Stomach (tissue), 9 donors: ENCODE measurements around the gene DLX2. TPM values are rescaled to one million over a fixed set of nuclear protein-coding genes. Genes with fewer than 3 reads are reported as not detected.

Source experiments
- DNase-seq, 2 donors: peaks; one replicate each; pipeline versions ENCODE4 v3.0.0 to v3.0.0-alpha.2; 2013 to 2019
- H3K27ac ChIP-seq, 5 donors: fragments of 200-600 bp in 4 of 5; sonication (generic) in 4 of 5; one replicate each; pipeline ENCODE4 v1.5.1; 2013 to 2019; ENCODE audit warnings: mild to moderate bottlenecking in 1 of 5, moderate library complexity in 1 of 5
- H3K27me3 ChIP-seq, 3 donors: fragments of 200-600 bp; sonication (generic); one replicate each; pipeline ENCODE4 v1.5.1; 2017 to 2019; ENCODE audit warnings: mixed run types in 1 of 3
- H3K36me3 ChIP-seq, 4 donors: fragments of 200-600 bp; sonication (generic); 1 replicate in 3 of 4; 2 replicates in 1 of 4; pipeline ENCODE4 v1.5.1; 2016 to 2019
- H3K4me1 ChIP-seq, 4 donors: fragments of 200-600 bp; sonication (generic); one replicate each; pipeline ENCODE4 v1.5.1; 2016 to 2019
- H3K4me3 ChIP-seq, 4 donors: fragments of 200-600 bp; sonication (generic) in 3 of 4; one replicate each; pipeline ENCODE4 v1.5.1; 2016 to 2019; ENCODE audit warnings: mild to moderate bottlenecking in 1 of 4
- H3K9me3 ChIP-seq, 4 donors: fragments of 200-600 bp; sonication (generic); one replicate each; pipeline ENCODE4 v1.5.1; 2016 to 2019
- EP300 ChIP-seq: sonication (generic); formaldehyde crosslinking; IDR thresholded peaks from one replicate; pipeline ENCODE4 v1.6.1; 2017; ENCODE audit warnings: antibody characterized with exemption
- POLR2A ChIP-seq, 4 donors: fragments of 450-650 bp; IDR thresholded peaks; one replicate each; pipeline ENCODE4 v1.6.1; 2016; ENCODE audit warnings: antibody characterized with exemption in 4 of 4, control low read depth in 2 of 4, mild to moderate bottlenecking in 1 of 4, moderate library complexity in 1 of 4
- POLR2AphosphoS5 ChIP-seq, 3 donors: sonication (generic); formaldehyde crosslinking; IDR thresholded peaks; one replicate each; pipeline ENCODE4 v1.6.1; 2016; ENCODE audit warnings: antibody characterized with exemption in 3 of 3
- WGBS, 5 donors: extraction: QIAGEN DNeasy Blood & Tissue Kit in 3 of 5; methylation state at CpG; one replicate each; pipeline versions ENCODE4 v1.1.5 to v1.1.7; 2013 to 2018; 5-methylcytosine and 5-hydroxymethylcytosine counted together
- intact Hi-C: fragments of 100-400 bp; cut with DNase I; formaldehyde crosslinking; loops from one replicate; pipeline ENCODE4 v1.15.1; 2023; ENCODE audit warnings: low total_unique reads
- polyA plus RNA-seq, 3 donors: library from polyadenylated mRNA; stranded (reverse); fragments of 200-250 nt; gene quantifications; one replicate each; pipeline ENCODE4 v1.2.3, GENCODE V29; 2013
- total RNA-seq, 5 donors: library from RNA; depleted of rRNA; stranded (reverse); fragments of >200 nt; gene quantifications; one replicate each; pipeline versions ENCODE4 v1.1.0 to v1.2.3, GENCODE V29; 2014 to 2016
- TF ChIP-seq, protein P1 (sequence below), 7 experiments: fragments of 450-650 bp in 4 of 7; fragments of 200-600 bp in 3 of 7; sonication (generic) in 3 of 7; IDR thresholded peaks; one replicate each; pipeline ENCODE4 v1.5.1; 2016 to 2019; ENCODE audit warnings: antibody characterized with exemption in 7 of 7, control low read depth in 2 of 7, mild to moderate bottlenecking in 1 of 7
- donor health status: healthy with polysubstance abuse.
- donor health status: Bipolar disorder and iron deficiency.
- donor health status: healthy.

DLX2 gene
- total and polyA plus RNA-seq, 8 donors, result 0.03 TPM; not detected in 7

DNA sequence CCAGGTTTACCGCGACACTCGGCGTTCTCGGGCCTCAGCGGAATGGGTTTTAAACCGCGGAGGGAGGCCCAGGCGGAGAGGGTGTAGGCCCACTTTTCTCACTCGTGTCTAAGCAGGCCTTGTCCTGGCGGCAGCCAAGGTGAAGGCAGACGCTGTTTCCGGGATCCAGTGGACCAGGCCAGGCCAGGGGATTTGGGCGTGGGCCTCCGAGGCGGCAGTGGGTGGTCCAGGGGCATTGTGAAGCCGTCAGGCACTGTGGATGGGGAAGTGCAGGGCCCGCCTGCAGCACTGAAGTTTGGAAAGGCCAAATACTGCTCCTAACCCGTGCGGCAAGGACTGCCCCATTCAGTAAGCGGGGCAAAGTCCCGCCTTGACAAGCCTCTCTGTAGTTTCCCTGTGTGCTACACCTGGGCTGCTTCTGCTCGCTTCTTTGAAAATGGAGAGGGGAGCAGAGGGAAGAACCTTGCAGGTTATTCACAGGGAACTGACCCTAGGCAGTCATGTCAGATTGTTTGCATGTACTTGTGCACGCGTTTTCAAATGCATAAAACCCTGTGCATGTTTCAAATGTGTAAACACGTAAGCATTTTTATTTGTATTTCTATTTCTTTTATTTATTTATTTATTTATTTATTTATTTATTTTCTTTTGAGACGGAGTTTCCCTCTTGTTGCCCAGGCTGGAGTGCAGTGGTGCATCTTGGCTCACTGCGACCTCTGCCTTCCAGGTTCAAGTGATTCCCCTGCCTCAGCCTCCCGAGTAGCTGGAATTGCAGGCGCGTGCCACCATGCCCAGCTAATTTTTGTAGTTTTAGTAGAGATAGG lies 7.5 kb upstream of the DLX2 start:
- Histone ChIP-seq H3K4me1 (peaks cover 12 to 26% (median 20%) of the 10 kb centered on the region in 4 donors), H3K4me3 (no peak overlapping the region), H3K36me3 (no peaks in the 10 kb centered on the region), H3K27ac (no peak overlapping the region), H3K9me3 (no peaks in the 10 kb centered on the region), H3K27me3 (peaks cover 17 to 73% (median 47%) of the 10 kb centered on the region in 3 donors)
- peak in 1 of 2 donors; percentile 30 for DNase-seq
- WGBS, 5 donors, result 50 to 68% (median 62%) methylated on average over 30 to 31 of the region's 31 CpGs
- intact Hi-C loops, result loop anchor here (10.0 kb wide), 2 partner anchors 295 to 405 kb away; no protein-coding TSS in a partner anchor
- no peak for TF ChIP-seq POLR2AphosphoS5 (IDR thresholded peaks at IDR 0.05)
- TF ChIP-seq, protein P1, sequence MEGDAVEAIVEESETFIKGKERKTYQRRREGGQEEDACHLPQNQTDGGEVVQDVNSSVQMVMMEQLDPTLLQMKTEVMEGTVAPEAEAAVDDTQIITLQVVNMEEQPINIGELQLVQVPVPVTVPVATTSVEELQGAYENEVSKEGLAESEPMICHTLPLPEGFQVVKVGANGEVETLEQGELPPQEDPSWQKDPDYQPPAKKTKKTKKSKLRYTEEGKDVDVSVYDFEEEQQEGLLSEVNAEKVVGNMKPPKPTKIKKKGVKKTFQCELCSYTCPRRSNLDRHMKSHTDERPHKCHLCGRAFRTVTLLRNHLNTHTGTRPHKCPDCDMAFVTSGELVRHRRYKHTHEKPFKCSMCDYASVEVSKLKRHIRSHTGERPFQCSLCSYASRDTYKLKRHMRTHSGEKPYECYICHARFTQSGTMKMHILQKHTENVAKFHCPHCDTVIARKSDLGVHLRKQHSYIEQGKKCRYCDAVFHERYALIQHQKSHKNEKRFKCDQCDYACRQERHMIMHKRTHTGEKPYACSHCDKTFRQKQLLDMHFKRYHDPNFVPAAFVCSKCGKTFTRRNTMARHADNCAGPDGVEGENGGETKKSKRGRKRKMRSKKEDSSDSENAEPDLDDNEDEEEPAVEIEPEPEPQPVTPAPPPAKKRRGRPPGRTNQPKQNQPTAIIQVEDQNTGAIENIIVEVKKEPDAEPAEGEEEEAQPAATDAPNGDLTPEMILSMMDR (IDR thresholded peaks at IDR 0.05), result no peak
- TF ChIP-seq EP300, result no peak
- no peak for TF ChIP-seq POLR2A (IDR thresholded peaks at IDR 0.05)

DNA sequence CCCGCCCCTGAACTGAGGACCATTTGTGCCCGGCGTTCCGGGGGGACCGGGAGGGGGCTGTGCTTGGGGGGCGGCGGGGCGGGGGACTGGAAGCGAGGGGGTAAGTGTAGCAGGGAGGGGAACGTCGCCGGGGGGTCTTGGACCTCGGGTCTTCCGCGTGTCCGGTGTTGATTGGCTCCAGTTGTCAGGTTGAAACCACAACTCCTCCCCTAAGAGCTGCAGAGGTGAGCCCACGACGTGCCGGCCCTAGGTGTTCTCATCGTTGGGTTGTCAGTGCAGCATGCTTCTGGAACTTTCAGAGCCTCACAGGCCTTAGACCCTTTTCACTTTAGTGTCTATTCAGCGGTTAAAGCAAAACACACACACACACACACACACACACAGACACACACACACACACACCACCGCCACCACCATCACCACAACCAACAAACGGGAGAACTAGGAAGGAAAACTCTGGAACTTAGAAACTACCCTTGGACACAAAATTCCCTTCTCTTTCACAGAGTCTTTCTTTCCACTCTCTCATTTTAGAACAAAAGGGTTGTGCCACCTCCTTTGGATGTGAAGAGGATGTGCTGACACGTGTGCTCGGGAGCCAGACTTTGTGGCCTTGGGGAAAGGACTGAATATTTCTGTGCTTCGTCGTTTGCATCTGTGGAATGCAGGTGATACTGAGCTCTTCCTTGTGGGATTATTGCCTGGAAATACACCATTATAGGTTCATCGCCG lies 6.7 kb upstream of the DLX2 start:
- Histone ChIP-seq H3K36me3 (no peaks in the 10 kb centered on the region), H3K9me3 (no peaks in the 10 kb centered on the region), H3K4me3 (no peak overlapping the region), H3K4me1 (peaks cover 12 to 26% (median 20%) of the 10 kb centered on the region in 4 donors), H3K27ac (no peak overlapping the region), H3K27me3 (peaks cover 21 to 79% (median 54%) of the 10 kb centered on the region in 3 donors)
- no peak for DNase-seq
- WGBS, 5 donors, result 36 to 48% (median 43%) methylated on average over 29 of the region's 29 CpGs
- TF ChIP-seq POLR2A (IDR thresholded peaks at IDR 0.05), result no peak
- TF ChIP-seq POLR2AphosphoS5 (IDR thresholded peaks at IDR 0.05), result no peak
- no peak for TF ChIP-seq EP300
- TF ChIP-seq, protein P1 (IDR thresholded peaks at IDR 0.05), result no peak
- intact Hi-C loops, result loop anchor here (10.0 kb wide), 2 partner anchors 295 to 405 kb away; no protein-coding TSS in a partner anchor

DNA sequence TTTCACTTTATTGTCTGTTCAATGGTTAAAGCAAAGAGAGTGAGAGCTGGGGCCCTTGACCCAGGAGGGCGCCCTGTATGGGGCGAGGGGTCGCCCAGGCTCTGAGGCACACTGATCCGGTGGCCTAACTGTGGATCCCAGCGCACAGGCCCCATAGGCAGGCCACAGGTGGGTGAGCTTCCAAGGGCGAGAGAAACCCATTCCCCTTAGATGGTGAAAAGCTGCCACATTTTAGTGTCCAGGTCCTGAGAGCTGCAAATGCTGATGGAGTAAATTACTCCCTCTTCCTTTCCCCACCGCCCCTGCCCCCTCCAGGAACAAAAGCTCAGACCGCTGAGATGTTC lies 5.9 kb upstream of the DLX2 start:
- H3K27me3 ChIP-seq, result peaks cover 23 to 81% (median 63%) of the 10 kb centered on the region in 3 donors
- H3K27ac ChIP-seq, result no peak overlapping the region
- TF ChIP-seq EP300, result no peak
- H3K36me3 ChIP-seq, result no peaks in the 10 kb centered on the region
- no peak for DNase-seq
- no peaks in the 10 kb centered on the region for H3K9me3 ChIP-seq
- no peak overlapping the region for H3K4me3 ChIP-seq
- 31 to 41% (median 39%) methylated on average over 6 to 8 of the region's 8 CpGs for WGBS, 5 donors
- peaks cover 12 to 29% (median 24%) of the 10 kb centered on the region in 4 donors for H3K4me1 ChIP-seq
- intact Hi-C loops, result loop anchor here (10.0 kb wide), 2 partner anchors 294 to 404 kb away; no protein-coding TSS in a partner anchor

DNA sequence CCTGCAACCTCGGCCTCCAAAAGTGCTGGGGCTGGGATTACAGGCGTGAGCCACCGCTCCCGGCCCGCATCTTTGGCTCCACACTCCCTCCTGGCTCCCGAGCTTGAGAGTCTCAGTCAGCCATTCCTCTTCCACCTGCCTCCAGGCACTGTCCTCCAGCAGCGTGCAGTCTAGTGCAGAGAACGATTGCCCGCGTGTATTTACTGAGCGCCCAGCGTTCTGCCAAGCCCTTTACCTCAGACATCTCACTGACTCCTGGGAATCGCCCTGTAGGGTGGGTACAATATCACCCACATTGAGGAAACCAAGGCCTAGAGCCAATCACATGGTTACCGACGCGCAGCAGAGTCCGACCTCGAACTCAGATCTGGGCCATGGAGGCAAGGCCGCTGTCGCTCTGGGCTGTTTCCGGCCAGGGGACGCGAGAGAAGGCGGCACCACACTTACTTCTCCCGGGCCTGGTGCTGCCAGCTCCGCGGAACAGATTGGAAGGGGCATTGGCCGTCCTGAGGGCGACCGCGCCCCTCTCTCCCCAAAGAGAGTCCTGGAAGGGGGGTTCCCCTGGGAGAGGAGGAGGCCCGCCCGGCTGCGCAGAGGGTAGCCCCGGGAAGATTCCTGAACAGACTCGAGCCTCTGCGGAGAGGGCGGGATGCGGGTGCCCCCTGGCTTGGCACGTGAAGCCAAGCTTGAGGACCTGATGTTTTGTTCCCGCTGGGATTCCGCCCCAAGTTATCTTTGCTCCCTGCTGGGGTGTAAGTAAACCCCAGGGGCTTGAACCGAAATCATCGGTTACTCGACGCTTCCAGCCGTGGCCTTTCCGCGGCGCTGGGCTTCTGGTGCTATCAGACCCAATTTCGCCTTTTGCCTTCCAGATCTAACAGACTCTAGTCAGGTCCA lies 5.2 kb upstream of the DLX2 start:
- no peak overlapping the region for H3K4me3 ChIP-seq
- H3K36me3 ChIP-seq, result no peaks in the 10 kb centered on the region
- intact Hi-C loops, result loop anchor here (10.0 kb wide), 2 partner anchors 293 to 403 kb away; no protein-coding TSS in a partner anchor
- WGBS, 5 donors, result 18 to 29% (median 20%) methylated on average over 40 to 51 of the region's 51 CpGs
- H3K9me3 ChIP-seq, result no peaks in the 10 kb centered on the region
- TF ChIP-seq POLR2AphosphoS5 (IDR thresholded peaks at IDR 0.05) (no peak), POLR2A (IDR thresholded peaks at IDR 0.05) (no peak), EP300 (no peak)
- TF ChIP-seq, protein P1 (IDR thresholded peaks at IDR 0.05), result no peak
- no peak overlapping the region for H3K27ac ChIP-seq
- peaks cover 18 to 35% (median 30%) of the 10 kb centered on the region in 4 donors for H3K4me1 ChIP-seq
- DNase-seq, result peak in 1 of 2 donors; percentile 17
- H3K27me3 ChIP-seq, result peaks cover 23 to 82% (median 69%) of the 10 kb centered on the region in 3 donors
